HepG2 (cell line): ENCODE data around the gene LANCL3. TPM values are rescaled to one million over a fixed set of nuclear protein-coding genes. Genes with fewer than 3 reads are reported as not detected.

Experiments used
- ATAC-seq: fragments of 200-7000 bp; cut with Tn5 transposase; 3 replicates; pipeline ENCODE4 v1.9.1; 2020; ENCODE audit warnings: mild to moderate bottlenecking, moderate library complexity
- BruUV-seq: library from RNA; stranded (reverse); fragments of 400-500 nt; replicated peaks from 2 replicates; lab custom pipeline; 2021; lab: Mats Ljungman, UMichigan
- CTCF ChIA-PET: fragments of 300-600 bp; formaldehyde crosslinking; extraction: SDS; loops from one replicate; lab custom pipeline; 2021; ENCODE audit warnings: low total read pairs, inconsistent platforms, low intra/inter-chr PET ratio; lab: Yijun Ruan, JAX
- POLR2A ChIA-PET: fragments of 350-600 bp; sonication (Branson Sonifier 250); formaldehyde crosslinking; loops from one replicate; lab custom pipeline; 2020; ENCODE audit warnings: antibody characterized with exemption, inconsistent platforms; lab: Yijun Ruan, JAX
- DNase-seq: peaks from one replicate; pipeline ENCODE4 v3.0.0-alpha.2; 2015; ENCODE audit warnings: low spot score
- FAIRE-seq: peaks from 3 replicates; lab custom pipeline; 2011; peaks lifted over from hg19 to GRCh38; lab: Jason Lieb, UNC
- H2AFZ ChIP-seq: one replicate; pipeline ENCODE4 v1.6.1; 2011; ENCODE audit warnings: low read length, inconsistent platforms
- H3K27ac ChIP-seq: fragments of 300-600 bp; 3 replicates; pipeline ENCODE4 v1.8.0; 2011; ENCODE audit warnings: mixed run types, mild to moderate bottlenecking, mixed read lengths, low read length, inconsistent platforms; ENCODE audit not compliant: insufficient read depth; ENCODE audit errors: extremely low read length
- H3K27me3 ChIP-seq, 2 experiments: fragments of 200-600 bp in 1 of 2; 2 replicates in 1 of 2; 3 replicates in 1 of 2; pipeline versions ENCODE4 v1.6.0 to v1.8.0; 2011; ENCODE audit warnings: low read length in 2 of 2, mild to moderate bottlenecking in 2 of 2, moderate library complexity in 2 of 2, inconsistent platforms in 1 of 2; ENCODE audit not compliant: insufficient read depth in 2 of 2, control insufficient read depth in 1 of 2
- H3K36me3 ChIP-seq, 2 experiments: fragments of 200-600 bp in 1 of 2; replicated peaks in 1 of 2; 2 replicates in 1 of 2; 3 replicates in 1 of 2; pipeline versions ENCODE4 v1.5.1 to v1.8.0; 2011; ENCODE audit warnings: low read length in 2 of 2, inconsistent platforms in 1 of 2; ENCODE audit not compliant: insufficient read depth in 2 of 2, control insufficient read depth in 1 of 2
- H3K4me1 ChIP-seq: 2 replicates; pipeline ENCODE4 v1.5.1; 2012; ENCODE audit warnings: low read length, inconsistent platforms; ENCODE audit not compliant: insufficient read depth
- H3K4me2 ChIP-seq: 2 replicates; pipeline ENCODE4 v1.6.0; 2011; ENCODE audit warnings: low read depth, low read length, inconsistent platforms
- H3K4me3 ChIP-seq, 3 experiments: fragments of 200-600 bp in 1 of 3; sonication (generic), shearing (Covaris generic) in 1 of 3; replicated peaks in 1 of 3; 2 replicates each; pipeline ENCODE4 v1.5.1; 2011 to 2016; ENCODE audit warnings: low read length in 3 of 3, inconsistent platforms in 2 of 3, low read depth in 2 of 3, mild to moderate bottlenecking in 2 of 3, control low read depth in 1 of 3, mixed read lengths in 1 of 3; ENCODE audit not compliant: insufficient read depth in 1 of 3
- H3K79me2 ChIP-seq: one replicate; pipeline ENCODE4 v1.6.1; 2011; ENCODE audit warnings: low read length, inconsistent platforms; ENCODE audit not compliant: insufficient read depth
- H3K9ac ChIP-seq: 2 replicates; pipeline ENCODE4 v1.6.0; 2011; ENCODE audit warnings: mild to moderate bottlenecking, low read depth, low read length, inconsistent platforms; ENCODE audit not compliant: insufficient read depth
- H3K9me3 ChIP-seq: 2 replicates; pipeline ENCODE4 v1.5.1; 2012; ENCODE audit warnings: mild to moderate bottlenecking, low read length
- H4K20me1 ChIP-seq: 2 replicates; pipeline ENCODE4 v1.6.0; 2011; ENCODE audit warnings: inconsistent platforms, mild to moderate bottlenecking, low read length, moderate library complexity; ENCODE audit not compliant: insufficient read depth
- CHD4 ChIP-seq: fragments of 200-600 bp; sonication (generic); IDR thresholded peaks from 2 replicates; pipeline ENCODE4 v1.7.0; 2017; ENCODE audit warnings: mild to moderate bottlenecking, low read length, borderline replicate concordance
- ELF1 ChIP-seq: sonication (generic); formaldehyde crosslinking; IDR thresholded peaks from 2 replicates; pipeline ENCODE4 v1.4.0; 2020; ENCODE audit warnings: missing genetic modification reagents
- EP300 ChIP-seq, 3 experiments: sonication (generic) in 1 of 3; formaldehyde crosslinking in 1 of 3; IDR thresholded peaks; 2 replicates each; pipeline versions ENCODE4 v1.5.1 to v1.6.1; 2011 to 2020; ENCODE audit warnings: low read depth in 2 of 3, low read length in 2 of 3, borderline replicate concordance in 1 of 3, improper control_type of control experiment in 1 of 3, mild to moderate bottlenecking in 1 of 3, missing genetic modification reagents in 1 of 3, moderate library complexity in 1 of 3
- EZH2 ChIP-seq: conservative IDR thresholded peaks from 2 replicates; pipeline ENCODE4 v1.6.1; 2012; ENCODE audit warnings: mild to moderate bottlenecking, low read depth, low read length, moderate library complexity
- NFAT5 ChIP-seq: sonication (generic); formaldehyde crosslinking; IDR thresholded peaks from 2 replicates; pipeline ENCODE4 v1.4.0; 2020; ENCODE audit warnings: missing genetic modification reagents
- SOX6 ChIP-seq, 2 experiments: fragments of 450-650 bp in 1 of 2; sonication (generic) in 1 of 2; formaldehyde crosslinking in 1 of 2; IDR thresholded peaks; 2 replicates each; pipeline versions ENCODE4 v1.4.0 to v1.6.1; 2017 to 2020; ENCODE audit warnings: antibody characterized with exemption in 1 of 2, mild to moderate bottlenecking in 1 of 2, missing genetic modification reagents in 1 of 2
- YY1 ChIP-seq: IDR thresholded peaks from 2 replicates; pipeline ENCODE4 v1.6.1; 2011; ENCODE audit warnings: low read length, low read depth, moderate library complexity, mild to moderate bottlenecking; ENCODE audit not compliant: insufficient read depth, insufficient replicate concordance
- ZBTB26 ChIP-seq: IDR thresholded peaks from 2 replicates; pipeline ENCODE4 v1.6.1; 2016; ENCODE audit warnings: missing compliant biosample characterization, missing genetic modification reagents, borderline replicate concordance
- ZNF354B ChIP-seq: sonication (generic); formaldehyde crosslinking; IDR thresholded peaks from 2 replicates; pipeline ENCODE4 v1.8.0; 2022; ENCODE audit warnings: mild to moderate bottlenecking, missing genetic modification reagents
- ZNF652 ChIP-seq: IDR thresholded peaks from 2 replicates; pipeline ENCODE4 v1.6.1; 2016; ENCODE audit warnings: low read depth, borderline replicate concordance
- ZNF691 ChIP-seq: sonication (generic); formaldehyde crosslinking; IDR thresholded peaks from 2 replicates; pipeline ENCODE4 v1.4.0; 2020; ENCODE audit warnings: missing genetic modification reagents, low read depth, mild to moderate bottlenecking, borderline replicate concordance
- ZNF713 ChIP-seq: sonication (generic); formaldehyde crosslinking; IDR thresholded peaks from 2 replicates; pipeline ENCODE4 v1.4.0; 2020; ENCODE audit warnings: mild to moderate bottlenecking, missing genetic modification reagents
- ZNF800 ChIP-seq: sonication (generic); formaldehyde crosslinking; IDR thresholded peaks from 2 replicates; pipeline ENCODE4 v1.4.0; 2020; ENCODE audit warnings: missing genetic modification reagents
- WGBS: methylation state at CpG from one replicate; pipeline ENCODE4 v1.1.6; 2017; ENCODE audit warnings: low lambda C conversion rate; 5-methylcytosine and 5-hydroxymethylcytosine counted together
- in situ Hi-C: cut with HindIII; loops from 2 replicates; pipeline ENCODE4 v1.10.0; 2017; ENCODE audit warnings: low pct_unique_long_range_greater_than_20kb; ENCODE audit not compliant: extremely low pct_ligation_motif_present
- intact Hi-C: fragments of 100-400 bp; cut with micrococcal nuclease; formaldehyde crosslinking; loops from one replicate; pipeline ENCODE4 v1.10.0; 2022; ENCODE audit not compliant: unreplicated experiment
- polyA plus RNA-seq, 8 experiments: library from polyadenylated mRNA; depleted of rRNA in 3 of 8; stranded (reverse) in 7 of 8; unstranded in 1 of 8; fragments of >200 nt; fragmentation: Illumina TruSeq in 4 of 8; extraction: Trizol in 4 of 8; gene quantifications; 2 replicates each; pipeline versions ENCODE4 v1.2.1 to v1.2.3, GENCODE V29; 2011 to 2016; ENCODE audit warnings: low read depth in 4 of 8, missing spikeins in 1 of 8, mixed read lengths in 1 of 8; ENCODE audit not compliant: insufficient read depth in 1 of 8
- total RNA-seq, 5 experiments: library from RNA; depleted of rRNA; stranded (reverse); fragments of >200 nt; fragmentation: Illumina TruSeq; extraction: Trizol; gene quantifications; 2 replicates each; pipeline ENCODE4 v1.2.3, GENCODE V29; 2016; ENCODE audit warnings: low read depth in 1 of 5

Gene LANCL3
- total and polyA plus RNA-seq, 2 of the 13 experiments (the other 11 are each of a cell fraction or from before 2014, with no cell fraction given) = not detected

- no peak for TF ChIP-seq ELF1 (CRISPR knock-in tag)
- no peak for TF ChIP-seq ZNF713 (CRISPR knock-in tag)
Measured at GRCh38 chrX:37613933-37614332, 42.5 kb downstream of the LANCL3 start (continued).

- no peak for ATAC-seq
- 0% methylated on average over 1 of the region's 1 CpG for WGBS
- H3K27ac ChIP-seq = no peak overlapping the region
- no peak overlapping the region for H2AFZ ChIP-seq
- intact Hi-C loops = no loop called here
- H3K79me2 ChIP-seq = no peaks in the 10 kb centered on the region
- no peaks in the 10 kb centered on the region for H3K9me3 ChIP-seq
- in situ Hi-C loops = no loop called here
- no peak overlapping the region for H3K4me3 ChIP-seq
- POLR2A ChIA-PET = no interaction called here
- H3K4me1 ChIP-seq = no peaks in the 10 kb centered on the region
- CTCF ChIA-PET = no interaction called here
- H3K36me3 ChIP-seq = no peaks in the 10 kb centered on the region
- no peak overlapping the region for H3K4me2 ChIP-seq
- no TSS peak for BruUV-seq
- H3K27me3 ChIP-seq = no peaks in the 10 kb centered on the region
- H4K20me1 ChIP-seq = no peaks in the 10 kb centered on the region
- no peak for FAIRE-seq
- no peak for DNase-seq
- no peak overlapping the region for H3K9ac ChIP-seq
- TF ChIP-seq EZH2 (no peak), YY1 (no peak), ZBTB26 (CRISPR knock-in tag) (no peak), ZNF652 (CRISPR knock-in tag) (no peak), CHD4 (no peak), ZNF800 (CRISPR knock-in tag) (no peak), ZNF354B (CRISPR knock-in tag) (no peak), SOX6 (IDR thresholded peaks at IDR 0.05) (no peak), SOX6 (CRISPR knock-in tag; IDR thresholded peaks at IDR 0.05) (no peak), NFAT5 (no peak), EP300 (IDR thresholded peaks at IDR 0.05; ENCODE audit: low read depth in 2 of 2, low read length in 2 of 2) (no peak), EP300 (CRISPR knock-in tag; IDR thresholded peaks at IDR 0.05; ENCODE audit: borderline replicate concordance) (no peak), ZNF713 (CRISPR knock-in tag) (no peak), ZNF691 (CRISPR knock-in tag) (no peak)
Measured at GRCh38 chrX:37627602-37628001, 56.1 kb downstream of the LANCL3 start.
